ENCODE results near the gene MALL.

Gene MALL

DNA sequence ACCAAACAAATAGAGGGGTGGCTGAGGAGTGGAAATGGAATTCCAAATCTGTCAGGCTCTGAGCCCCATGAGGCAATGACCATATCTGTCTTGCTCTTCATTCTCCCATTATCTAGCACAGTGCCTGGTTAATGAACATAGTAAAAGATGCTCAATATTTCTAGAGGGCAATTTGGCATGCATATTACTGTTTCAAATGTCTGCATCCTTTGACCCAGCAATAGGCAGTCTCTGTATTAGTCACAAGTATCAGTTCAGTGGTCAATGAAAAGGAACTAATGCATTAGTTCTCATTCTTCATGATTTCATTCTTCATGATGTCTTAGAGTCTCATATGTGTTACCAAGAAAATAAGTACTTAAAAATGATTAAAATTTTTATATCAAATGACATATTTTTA lies 28.4 kb upstream of the MALL start:
- FAIRE-seq (no peak), DNase-seq (ENCODE audit: insufficient read length, low spot score) (no peak)
- TF ChIP-seq TAF1 (IDR thresholded peaks at IDR 0.05; ENCODE audit: low read depth, low read length) (no peak), POLR2A (IDR thresholded peaks at IDR 0.05; ENCODE audit: low read depth, low read length) (no peak), PAX5 (IDR thresholded peaks at IDR 0.05; ENCODE audit: insufficient read depth, low read length, severe bottlenecking) (no peak), SPI1 (IDR thresholded peaks at IDR 0.05; ENCODE audit: low read depth, low read length) (no peak), POU2F2 (IDR thresholded peaks at IDR 0.05; ENCODE audit: low read depth, low read length) (no peak), POLR2AphosphoS5 (IDR thresholded peaks at IDR 0.05; ENCODE audit: low read depth, low read length) (no peak)

DNA sequence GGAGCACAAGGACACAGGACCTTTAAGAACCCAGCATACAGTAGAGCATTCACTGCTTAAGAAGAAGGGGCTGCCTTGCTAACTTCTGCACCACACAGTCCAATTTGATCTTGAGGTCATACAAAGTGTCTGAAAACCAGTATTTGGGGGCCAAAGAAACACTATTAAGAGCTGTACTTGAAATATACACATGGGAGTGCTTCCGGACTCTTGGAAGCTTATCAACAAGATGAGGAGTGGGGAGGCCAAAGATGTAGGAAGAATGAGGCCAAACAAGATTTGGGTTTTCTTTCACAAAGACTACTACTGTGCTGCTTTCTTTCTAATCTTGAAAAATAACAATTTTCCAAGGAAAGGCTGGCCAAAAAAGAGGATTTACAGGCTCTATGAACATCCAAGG lies 24.8 kb upstream of the MALL start:
- no peak for DNase-seq (ENCODE audit: insufficient read length, low spot score)
- no peak for FAIRE-seq
- no peak for TF ChIP-seq SPI1 (IDR thresholded peaks at IDR 0.05; ENCODE audit: low read depth, low read length)
- TF ChIP-seq POLR2AphosphoS5 (IDR thresholded peaks at IDR 0.05; ENCODE audit: low read depth, low read length): no peak
- TF ChIP-seq POLR2A (IDR thresholded peaks at IDR 0.05; ENCODE audit: low read depth, low read length): no peak
- no peak for TF ChIP-seq POU2F2 (IDR thresholded peaks at IDR 0.05; ENCODE audit: low read depth, low read length)
- no peak for TF ChIP-seq PAX5 (IDR thresholded peaks at IDR 0.05; ENCODE audit: insufficient read depth, low read length, severe bottlenecking)
- no peak for TF ChIP-seq TAF1 (IDR thresholded peaks at IDR 0.05; ENCODE audit: low read depth, low read length)

DNA sequence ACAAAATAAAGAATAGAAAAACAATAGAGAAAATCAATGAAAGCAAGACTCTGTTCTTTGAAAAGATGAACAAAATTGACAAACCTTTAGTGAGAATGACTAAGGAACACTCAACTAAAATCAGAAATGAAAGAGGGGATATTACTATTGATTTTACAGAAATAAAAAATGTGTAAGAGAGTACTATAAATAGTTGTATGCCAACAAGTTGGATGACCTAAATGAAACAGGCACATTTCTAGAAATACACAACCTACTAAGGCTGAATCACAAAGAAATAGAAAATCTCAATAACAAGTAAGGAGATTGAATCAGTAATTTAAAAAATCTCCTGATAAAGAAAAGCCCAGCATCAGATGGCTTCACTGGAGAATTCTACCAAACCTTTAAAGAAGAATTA lies 18.4 kb upstream of the MALL start:
- FAIRE-seq: no peak
- TF ChIP-seq POU2F2 (IDR thresholded peaks at IDR 0.05; ENCODE audit: low read depth, low read length) (no peak), SPI1 (IDR thresholded peaks at IDR 0.05; ENCODE audit: low read depth, low read length) (no peak), POLR2AphosphoS5 (IDR thresholded peaks at IDR 0.05; ENCODE audit: low read depth, low read length) (no peak), POLR2A (IDR thresholded peaks at IDR 0.05; ENCODE audit: low read depth, low read length) (no peak), TAF1 (IDR thresholded peaks at IDR 0.05; ENCODE audit: low read depth, low read length) (no peak), PAX5 (IDR thresholded peaks at IDR 0.05; ENCODE audit: insufficient read depth, low read length, severe bottlenecking) (no peak)

DNA sequence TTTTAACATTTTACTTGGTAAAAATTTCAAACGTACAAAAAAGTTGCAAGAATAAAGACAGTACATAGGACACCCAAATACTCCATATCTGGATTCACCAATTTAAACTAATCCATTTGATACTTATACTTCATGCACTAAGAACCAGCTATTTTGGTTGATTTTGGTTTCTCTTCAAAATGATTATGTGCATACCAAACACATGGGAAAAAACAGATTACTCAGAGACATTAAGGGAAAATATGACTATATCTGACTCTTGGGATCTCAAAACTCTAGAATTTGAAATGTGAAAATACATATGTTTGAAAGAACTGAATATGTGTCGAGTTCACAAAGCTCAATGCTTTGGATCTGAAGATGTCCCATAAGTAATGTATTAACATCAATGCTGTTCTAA lies 15.5 kb upstream of the MALL start:
- DNase-seq (ENCODE audit: insufficient read length, low spot score) (no peak), FAIRE-seq (no peak)
- TF ChIP-seq PAX5 (IDR thresholded peaks at IDR 0.05; ENCODE audit: insufficient read depth, low read length, severe bottlenecking): no peak
- no peak for TF ChIP-seq POLR2AphosphoS5 (IDR thresholded peaks at IDR 0.05; ENCODE audit: low read depth, low read length)
- TF ChIP-seq POLR2A (IDR thresholded peaks at IDR 0.05; ENCODE audit: low read depth, low read length): no peak
- no peak for TF ChIP-seq SPI1 (IDR thresholded peaks at IDR 0.05; ENCODE audit: low read depth, low read length)
- no peak for TF ChIP-seq POU2F2 (IDR thresholded peaks at IDR 0.05; ENCODE audit: low read depth, low read length)
- TF ChIP-seq TAF1 (IDR thresholded peaks at IDR 0.05; ENCODE audit: low read depth, low read length): no peak

More for the DNA sequence above, 18.4 kb upstream of the MALL start:
- DNase-seq (ENCODE audit: insufficient read length, low spot score): no peak

DNA sequence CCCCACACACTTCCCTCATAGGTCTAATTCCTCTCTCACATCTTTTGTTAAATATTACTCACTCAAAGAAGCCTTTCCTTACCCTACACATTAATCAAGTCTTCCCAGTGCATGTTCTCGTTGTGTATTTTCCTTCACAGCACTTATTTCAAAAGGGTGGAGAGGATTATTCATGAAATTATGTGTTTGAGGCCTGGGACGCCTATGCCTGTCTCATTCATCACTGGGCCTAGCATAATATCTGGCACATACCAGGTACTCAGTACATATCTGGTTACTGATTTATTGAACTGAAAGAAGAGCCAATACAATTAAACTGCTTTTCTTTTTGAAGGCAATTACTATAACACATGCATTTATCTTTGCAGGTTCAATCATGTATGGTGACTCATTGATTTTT lies 15.1 kb upstream of the MALL start:
- TF ChIP-seq PAX5 (IDR thresholded peaks at IDR 0.05; ENCODE audit: insufficient read depth, low read length, severe bottlenecking): no peak
- TF ChIP-seq POLR2AphosphoS5 (IDR thresholded peaks at IDR 0.05; ENCODE audit: low read depth, low read length): no peak
- no peak for TF ChIP-seq SPI1 (IDR thresholded peaks at IDR 0.05; ENCODE audit: low read depth, low read length)
- TF ChIP-seq POU2F2 (IDR thresholded peaks at IDR 0.05; ENCODE audit: low read depth, low read length): no peak
- no peak for TF ChIP-seq POLR2A (IDR thresholded peaks at IDR 0.05; ENCODE audit: low read depth, low read length)
- TF ChIP-seq TAF1 (IDR thresholded peaks at IDR 0.05; ENCODE audit: low read depth, low read length): no peak
- DNase-seq (ENCODE audit: insufficient read length, low spot score): no peak
- no peak for FAIRE-seq

DNA sequence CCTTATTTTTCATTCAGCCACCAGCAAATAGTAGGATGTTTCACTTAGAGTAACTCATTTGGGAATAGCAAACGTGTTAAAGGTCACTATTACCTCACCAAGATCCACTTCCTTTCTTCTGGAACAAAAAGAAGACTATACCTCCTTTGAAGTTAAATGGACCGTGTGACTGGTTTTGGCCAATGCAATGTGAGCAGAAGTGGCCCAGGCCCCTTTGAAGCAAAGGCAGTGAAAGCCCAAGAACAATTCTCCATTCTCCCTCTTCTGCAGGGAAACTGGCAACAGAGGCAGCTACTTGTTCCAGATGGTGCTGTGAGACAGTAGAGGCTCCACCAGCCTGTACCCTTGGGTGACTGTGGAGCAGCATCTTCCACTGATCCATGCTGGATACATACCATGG lies 11.3 kb upstream of the MALL start:
- FAIRE-seq (no peak), DNase-seq (ENCODE audit: insufficient read length, low spot score) (no peak)
- TF ChIP-seq POLR2AphosphoS5 (IDR thresholded peaks at IDR 0.05; ENCODE audit: low read depth, low read length) (no peak), POU2F2 (IDR thresholded peaks at IDR 0.05; ENCODE audit: low read depth, low read length) (no peak), SPI1 (IDR thresholded peaks at IDR 0.05; ENCODE audit: low read depth, low read length) (no peak), POLR2A (IDR thresholded peaks at IDR 0.05; ENCODE audit: low read depth, low read length) (no peak), TAF1 (IDR thresholded peaks at IDR 0.05; ENCODE audit: low read depth, low read length) (no peak), PAX5 (IDR thresholded peaks at IDR 0.05; ENCODE audit: insufficient read depth, low read length, severe bottlenecking) (no peak)

DNA sequence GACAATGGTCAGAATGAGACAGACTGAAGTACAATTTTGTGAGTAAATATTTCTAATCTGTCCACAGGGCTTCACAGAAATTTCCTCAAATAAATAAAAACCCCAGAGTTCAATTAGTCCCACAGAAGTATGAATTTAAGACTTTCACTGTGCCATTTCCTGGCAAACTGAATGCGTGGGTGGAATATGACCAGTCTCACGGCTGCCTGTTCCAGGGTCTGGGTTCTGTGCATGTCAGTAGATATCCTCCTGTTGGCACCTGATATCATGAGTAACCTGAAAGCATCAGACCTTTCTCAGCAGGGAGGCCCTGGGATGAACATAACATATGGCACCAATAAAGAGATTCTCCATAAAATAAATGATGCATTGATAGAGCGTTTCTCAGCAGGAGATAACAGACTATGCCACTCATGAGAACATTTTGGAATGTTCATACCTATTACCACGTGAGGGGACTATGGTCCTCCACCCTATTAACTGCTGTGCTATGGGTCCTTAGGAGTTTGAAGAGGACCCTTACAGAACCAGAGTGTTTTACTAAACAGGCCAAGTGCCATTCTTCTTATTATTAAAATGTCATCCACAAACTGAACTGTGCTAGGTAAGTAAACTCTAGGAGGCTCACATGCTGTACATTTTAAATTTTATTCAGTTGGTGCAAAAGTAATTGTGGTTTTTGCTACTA lies 10.6 kb upstream of the MALL start:
- no peak for FAIRE-seq
- TF ChIP-seq POLR2AphosphoS5 (IDR thresholded peaks at IDR 0.05; ENCODE audit: low read depth, low read length): no peak
- no peak for TF ChIP-seq POLR2A (IDR thresholded peaks at IDR 0.05; ENCODE audit: low read depth, low read length)
- TF ChIP-seq TAF1 (IDR thresholded peaks at IDR 0.05; ENCODE audit: low read depth, low read length): no peak
- no peak for TF ChIP-seq PAX5 (IDR thresholded peaks at IDR 0.05; ENCODE audit: insufficient read depth, low read length, severe bottlenecking)
- no peak for TF ChIP-seq POU2F2 (IDR thresholded peaks at IDR 0.05; ENCODE audit: low read depth, low read length)
- no peak for TF ChIP-seq SPI1 (IDR thresholded peaks at IDR 0.05; ENCODE audit: low read depth, low read length)
- DNase-seq (ENCODE audit: insufficient read length, low spot score): no peak

DNA sequence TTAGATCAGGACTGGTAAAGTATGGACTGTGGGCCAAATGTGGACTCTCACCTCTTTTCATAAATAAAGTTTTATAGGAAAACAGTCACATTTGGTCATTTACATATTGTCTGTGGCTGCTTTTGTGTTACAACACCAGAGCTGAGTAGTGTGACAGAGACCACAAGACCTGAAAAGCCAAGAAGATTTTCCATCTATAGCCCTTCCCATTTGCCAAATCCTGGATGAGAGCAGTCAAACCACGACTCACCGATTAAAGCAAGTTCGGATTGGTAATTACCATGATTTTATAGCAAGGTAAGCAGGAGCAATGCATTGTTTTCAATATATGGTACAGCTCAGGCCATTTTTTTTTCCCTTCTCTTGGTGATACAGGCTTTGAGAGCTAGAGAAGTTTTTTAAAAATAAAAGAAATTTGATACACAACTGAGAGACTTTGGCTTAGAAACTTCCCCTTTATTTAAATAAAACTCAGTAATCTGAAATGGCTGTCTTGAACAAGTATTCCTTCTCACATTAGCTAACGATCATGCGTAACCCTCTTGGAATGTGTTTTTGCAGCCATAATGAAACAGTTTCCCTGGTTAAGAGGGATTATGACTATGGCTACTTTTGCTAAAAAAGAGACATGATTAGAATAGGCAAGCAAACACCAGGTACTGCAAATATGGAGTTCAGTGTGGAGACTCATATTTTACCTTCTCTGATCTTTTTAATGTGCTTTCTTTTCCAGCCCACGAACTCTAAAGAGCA lies 9.5 kb upstream of the MALL start:
- DNase-seq (ENCODE audit: insufficient read length, low spot score) (no peak), FAIRE-seq (no peak)
- TF ChIP-seq SPI1 (IDR thresholded peaks at IDR 0.05; ENCODE audit: low read depth, low read length) (no peak), POU2F2 (IDR thresholded peaks at IDR 0.05; ENCODE audit: low read depth, low read length) (no peak), TAF1 (IDR thresholded peaks at IDR 0.05; ENCODE audit: low read depth, low read length) (no peak), POLR2A (IDR thresholded peaks at IDR 0.05; ENCODE audit: low read depth, low read length) (no peak), PAX5 (IDR thresholded peaks at IDR 0.05; ENCODE audit: insufficient read depth, low read length, severe bottlenecking) (no peak), POLR2AphosphoS5 (IDR thresholded peaks at IDR 0.05; ENCODE audit: low read depth, low read length) (no peak)

DNA sequence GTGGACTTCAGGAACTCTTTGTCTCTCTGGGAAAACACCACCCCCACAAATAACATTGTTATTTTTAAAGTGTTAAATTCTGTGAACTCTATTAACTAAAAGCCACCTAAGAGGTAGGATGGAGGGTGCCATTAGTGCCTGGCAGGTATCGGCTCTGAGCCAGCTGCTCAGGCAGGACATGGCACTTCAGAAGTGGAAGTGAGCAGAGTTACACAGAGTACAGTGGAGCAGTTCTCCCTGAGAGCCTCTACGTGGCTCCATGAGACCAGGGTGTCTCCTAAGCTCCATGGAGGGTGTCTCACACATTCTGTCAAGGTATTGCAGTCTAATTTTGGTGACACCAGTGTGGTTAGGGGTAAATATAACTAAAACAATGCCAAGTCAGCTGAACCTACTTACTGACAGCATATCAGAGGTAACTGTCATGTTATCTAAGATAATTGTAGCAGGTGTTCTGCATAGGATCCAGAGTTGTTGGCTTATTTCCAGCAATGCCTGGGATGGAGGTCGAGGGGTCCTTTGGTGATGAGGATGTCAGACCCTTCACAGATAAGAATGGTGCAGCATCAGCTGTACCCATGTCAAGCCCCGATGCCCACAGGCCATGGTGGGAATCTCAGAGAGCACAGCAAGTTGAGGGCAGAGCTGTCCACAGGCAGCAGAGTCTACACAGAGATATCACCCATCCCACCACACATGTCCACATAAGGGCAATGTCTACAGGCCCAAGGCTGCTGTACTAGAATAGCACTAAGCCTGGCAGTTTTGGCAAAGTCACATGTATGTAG lies 8.6 kb upstream of the MALL start:
- FAIRE-seq (no peak), DNase-seq (ENCODE audit: insufficient read length, low spot score) (no peak)
- TF ChIP-seq PAX5 (IDR thresholded peaks at IDR 0.05; ENCODE audit: insufficient read depth, low read length, severe bottlenecking): no peak
- no peak for TF ChIP-seq POU2F2 (IDR thresholded peaks at IDR 0.05; ENCODE audit: low read depth, low read length)
- TF ChIP-seq TAF1 (IDR thresholded peaks at IDR 0.05; ENCODE audit: low read depth, low read length): no peak
- TF ChIP-seq POLR2AphosphoS5 (IDR thresholded peaks at IDR 0.05; ENCODE audit: low read depth, low read length): no peak
- no peak for TF ChIP-seq SPI1 (IDR thresholded peaks at IDR 0.05; ENCODE audit: low read depth, low read length)
- no peak for TF ChIP-seq POLR2A (IDR thresholded peaks at IDR 0.05; ENCODE audit: low read depth, low read length)
